ENCODE data around the gene PMEPA1. TPM values are rescaled to one million over a fixed set of nuclear protein-coding genes. Genes with fewer than 3 reads are reported as not detected.

The PMEPA1 gene
- total and polyA plus RNA-seq, 2 experiments from 2014 or later, result 8.8 to 10.9 TPM

- Histone ChIP-seq H3K27me3 (no peaks in the 10 kb centered on the region), H3K4me1 (ENCODE audit: low read depth) (no peaks in the 10 kb centered on the region), H3K4me3 (no peak overlapping the region), H3K27ac (no peak overlapping the region), H3K9me3 (ENCODE audit: low read depth) (no peaks in the 10 kb centered on the region), H3K36me3 (no peaks in the 10 kb centered on the region)
- no peak for DNase-seq (ENCODE audit: low read depth in 1 of 2, low spot score in 1 of 2)
- TF ChIP-seq CTCF (IDR thresholded peaks at IDR 0.05; ENCODE audit: low read depth, low read length), result no peak
These were observed 103.9 kb downstream of the PMEPA1 start for GRCh38 chr20:57605878-57606277.

DNA sequence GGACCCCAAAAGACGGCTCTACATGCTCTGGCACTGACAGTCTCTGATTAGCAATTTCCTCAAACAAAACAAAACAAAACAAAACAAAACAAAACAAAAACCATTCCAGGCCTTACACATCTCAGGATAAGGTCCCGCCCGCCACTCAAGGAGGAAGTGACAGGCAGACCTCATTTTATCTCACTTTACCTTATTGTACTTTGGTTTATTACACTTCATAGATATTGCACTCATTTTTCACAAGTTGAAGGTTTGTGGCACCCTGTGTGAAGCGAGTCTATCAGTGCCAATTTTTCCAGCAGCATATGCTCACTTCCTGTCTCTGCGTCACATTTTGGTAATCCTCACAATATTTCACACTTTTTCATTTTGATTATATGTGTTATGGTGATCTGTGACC lies 104.8 kb downstream of the PMEPA1 start:
- no peak for TF ChIP-seq CTCF (IDR thresholded peaks at IDR 0.05; ENCODE audit: low read depth, low read length)
- Histone ChIP-seq H3K9me3 (ENCODE audit: low read depth) (no peaks in the 10 kb centered on the region), H3K36me3 (no peaks in the 10 kb centered on the region), H3K27ac (no peak overlapping the region), H3K4me1 (ENCODE audit: low read depth) (no peaks in the 10 kb centered on the region), H3K27me3 (no peaks in the 10 kb centered on the region), H3K4me3 (no peak overlapping the region)
- no peak for DNase-seq (ENCODE audit: low read depth in 1 of 2, low spot score in 1 of 2)

DNA sequence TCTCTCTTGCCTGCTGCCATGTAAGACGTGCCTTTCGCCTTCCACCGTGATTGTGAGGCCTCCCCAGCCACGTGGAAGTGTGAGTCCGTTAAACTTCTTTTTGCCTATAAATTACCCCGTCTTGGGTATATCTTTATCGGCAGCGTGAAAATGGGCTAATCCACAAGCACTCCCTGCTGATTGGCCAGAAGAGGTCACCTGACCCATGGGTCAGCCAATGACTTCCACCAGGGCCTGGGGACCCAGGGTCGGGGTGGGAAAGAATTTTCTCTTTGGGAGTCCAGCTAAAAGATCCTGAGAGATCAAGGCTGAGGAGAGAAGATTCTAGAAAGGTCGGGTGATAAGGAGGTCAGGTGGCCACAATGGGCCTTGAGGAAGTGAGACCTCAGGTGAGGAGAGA lies 106.7 kb downstream of the PMEPA1 start:
- H3K27ac ChIP-seq, result no peak overlapping the region
- H3K4me1 ChIP-seq (ENCODE audit: low read depth), result peaks cover 3% of the 10 kb centered on the region
- TF ChIP-seq CTCF (IDR thresholded peaks at IDR 0.05; ENCODE audit: low read depth, low read length), result no peak
- no peak for DNase-seq (ENCODE audit: low read depth in 1 of 2, low spot score in 1 of 2)
- no peak overlapping the region for H3K4me3 ChIP-seq
- H3K36me3 ChIP-seq, result no peaks in the 10 kb centered on the region
- H3K9me3 ChIP-seq (ENCODE audit: low read depth), result no peaks in the 10 kb centered on the region
- H3K27me3 ChIP-seq, result no peaks in the 10 kb centered on the region

- H3K27me3 ChIP-seq, result no peaks in the 10 kb centered on the region
- peaks cover 7% of the 10 kb centered on the region for H3K4me1 ChIP-seq (ENCODE audit: low read depth)
- DNase-seq (ENCODE audit: low read depth in 1 of 2, low spot score in 1 of 2), result no peak
- no peak for TF ChIP-seq CTCF (IDR thresholded peaks at IDR 0.05; ENCODE audit: low read depth, low read length)
- no peaks in the 10 kb centered on the region for H3K9me3 ChIP-seq (ENCODE audit: low read depth)
- no peak overlapping the region for H3K27ac ChIP-seq
- H3K4me3 ChIP-seq, result no peak overlapping the region
- H3K36me3 ChIP-seq, result no peaks in the 10 kb centered on the region
These were observed 108.1 kb downstream of the PMEPA1 start for GRCh38 chr20:57601737-57602136.

DNA sequence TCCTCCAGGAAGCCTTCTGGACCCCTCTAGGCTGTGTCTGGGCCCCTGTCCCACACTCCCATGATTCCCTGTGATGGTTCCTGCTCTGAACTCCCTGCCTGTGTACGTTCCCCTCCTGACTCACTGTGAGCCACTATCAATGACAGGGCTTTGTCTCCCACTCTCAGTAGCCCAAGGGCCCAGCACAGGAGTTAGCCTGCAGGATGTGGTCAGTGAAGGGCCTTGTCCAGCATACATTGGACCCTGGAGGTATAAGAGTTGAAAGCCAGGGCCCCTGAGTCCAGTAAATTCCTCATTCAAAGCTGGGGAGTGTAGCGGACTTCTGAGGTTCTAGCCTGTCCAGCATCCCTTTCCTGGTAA lies 108.6 kb downstream of the PMEPA1 start:
- H3K4me1 ChIP-seq (ENCODE audit: low read depth), result peaks cover 7% of the 10 kb centered on the region
- no peak overlapping the region for H3K27ac ChIP-seq
- H3K9me3 ChIP-seq (ENCODE audit: low read depth), result no peaks in the 10 kb centered on the region
- TF ChIP-seq CTCF (IDR thresholded peaks at IDR 0.05; ENCODE audit: low read depth, low read length), result no peak
- no peak for DNase-seq (ENCODE audit: low read depth in 1 of 2, low spot score in 1 of 2)
- H3K36me3 ChIP-seq, result no peaks in the 10 kb centered on the region
- no peaks in the 10 kb centered on the region for H3K27me3 ChIP-seq
- H3K4me3 ChIP-seq, result no peak overlapping the region
